HCT116 (cell line): ENCODE measurements around the gene DYNLT2. TPM values are rescaled to one million over a fixed set of nuclear protein-coding genes. Genes with fewer than 3 reads are reported as not detected.

Source experiments
- ATAC-seq: fragments of 200-7000 bp; cut with Tn5 transposase; 2 replicates; pipeline ENCODE4 v1.9.1; 2020; ENCODE audit warnings: mild to moderate bottlenecking, moderate library complexity
- BruUV-seq: library from RNA; stranded (reverse); fragments of 400-500 nt; replicated peaks from 2 replicates; lab custom pipeline; 2021; lab: Mats Ljungman, UMichigan
- CTCF ChIA-PET: fragments of 300-600 bp; sonication (Branson Sonifier 250); formaldehyde crosslinking; loops from one replicate; lab custom pipeline; 2021; ENCODE audit warnings: antibody characterized with exemption; lab: Charles Lee
- POLR2A ChIA-PET: fragments of 300-600, 350-600 bp; sonication (Branson Sonifier 250); formaldehyde crosslinking; loops from one replicate; lab custom pipeline; 2021; ENCODE audit warnings: antibody characterized with exemption; lab: Charles Lee
- RAD21 ChIA-PET, 2 experiments: fragments of 300-600 bp; sonication (Branson Sonifier 250); formaldehyde crosslinking; loops; one replicate each; lab custom pipeline; 2023; ENCODE audit warnings: low total read pairs in 2 of 2; ENCODE audit not compliant: uncharacterized antibody in 2 of 2, unreplicated experiment in 2 of 2, low non-redundant PET in 1 of 2; lab: Charles Lee
- DNase-seq: peaks from one replicate; pipeline ENCODE4 v3.0.0-alpha.2; 2010; ENCODE audit warnings: low read depth, low spot score
- H2AFZ ChIP-seq: fragments of 200-600 bp; shearing (Covaris generic), sonication (generic); 2 replicates; pipeline ENCODE4 v1.6.1; 2017; ENCODE audit warnings: low read depth, mixed run types, mixed read lengths, antibody characterized with exemption, low read length; ENCODE audit not compliant: poor library complexity, severe bottlenecking
- H3K27ac ChIP-seq: 2 replicates; pipeline ENCODE4 v1.5.1; 2012; ENCODE audit warnings: low read depth, low read length
- H3K27me3 ChIP-seq: fragments of 200-600 bp; sonication (generic); 2 replicates; pipeline ENCODE4 v1.6.1; 2016; ENCODE audit warnings: mixed run types, low read length, mixed read lengths; ENCODE audit not compliant: insufficient read depth
- H3K36me3 ChIP-seq, 2 experiments: fragments of 200-500 bp in 1 of 2; fragments of 200-600 bp in 1 of 2; sonication (Bioruptor generic) in 1 of 2; sonication (generic) in 1 of 2; 2 replicates each; pipeline versions ENCODE4 v1.5.1 to v1.6.1; 2014 to 2016; ENCODE audit warnings: low read length in 2 of 2, inconsistent platforms in 1 of 2, mixed read lengths in 1 of 2, mixed run types in 1 of 2; ENCODE audit not compliant: insufficient read depth in 2 of 2, control insufficient read depth in 1 of 2
- H3K4me1 ChIP-seq, 2 experiments: fragments of 200-600 bp in 1 of 2; sonication (generic) in 1 of 2; 2 replicates each; pipeline versions ENCODE4 v1.5.1 to v1.6.1; 2012 to 2017; ENCODE audit warnings: low read length in 2 of 2, inconsistent platforms in 1 of 2, mild to moderate bottlenecking in 1 of 2, mixed read lengths in 1 of 2, mixed run types in 1 of 2, moderate library complexity in 1 of 2; ENCODE audit not compliant: insufficient read depth in 2 of 2, control insufficient read depth in 1 of 2
- H3K4me2 ChIP-seq: fragments of 200-600 bp; sonication (generic); 2 replicates; pipeline ENCODE4 v1.6.1; 2017; ENCODE audit warnings: mixed run types, low read length, mixed read lengths
- H3K4me3 ChIP-seq, 2 experiments: fragments of 200-600 bp in 1 of 2; sonication (generic) in 1 of 2; replicated peaks in 1 of 2; 2 replicates each; pipeline ENCODE4 v1.5.1; 2011 to 2016; ENCODE audit warnings: low read length in 2 of 2, control low read depth in 1 of 2, low read depth in 1 of 2, mild to moderate bottlenecking in 1 of 2, mixed read lengths in 1 of 2, mixed run types in 1 of 2
- H3K79me2 ChIP-seq: fragments of 200-600 bp; sonication (generic); 2 replicates; pipeline ENCODE4 v1.6.1; 2017; ENCODE audit warnings: mild to moderate bottlenecking, mixed run types, low read length, moderate library complexity, mixed read lengths; ENCODE audit not compliant: insufficient read depth
- H3K9ac ChIP-seq: fragments of 200-600 bp; sonication (generic); 2 replicates; pipeline ENCODE4 v1.6.1; 2016; ENCODE audit warnings: low read length, mixed read lengths
- H3K9me2 ChIP-seq: fragments of 200-600 bp; sonication (generic), shearing (Covaris generic); 2 replicates; pipeline ENCODE4 v1.6.1; 2017; ENCODE audit warnings: mixed run types, mild to moderate bottlenecking, moderate library complexity; ENCODE audit not compliant: insufficient read depth
- H3K9me3 ChIP-seq, 2 experiments: fragments of 200-500 bp in 1 of 2; fragments of 200-600 bp in 1 of 2; sonication (Bioruptor generic) in 1 of 2; sonication (generic) in 1 of 2; 2 replicates each; pipeline ENCODE4 v1.6.1; 2014 to 2017; ENCODE audit warnings: low read length in 2 of 2, mixed read lengths in 2 of 2, inconsistent platforms in 1 of 2, low read depth in 1 of 2, mild to moderate bottlenecking in 1 of 2, mixed run types in 1 of 2, moderate library complexity in 1 of 2; ENCODE audit not compliant: control insufficient read depth in 1 of 2, insufficient read depth in 1 of 2
- H4K20me1 ChIP-seq: fragments of 200-600 bp; sonication (generic), shearing (Covaris generic); 2 replicates; pipeline ENCODE4 v1.6.1; 2017; ENCODE audit warnings: mixed run types, mild to moderate bottlenecking, moderate library complexity; ENCODE audit not compliant: insufficient read depth
- CBX3 ChIP-seq: IDR thresholded peaks from 2 replicates; pipeline ENCODE4 v1.6.1; 2012; ENCODE audit warnings: low read depth
- POLR2A ChIP-seq: IDR thresholded peaks from 2 replicates; pipeline ENCODE4 v1.7.0; 2011; ENCODE audit warnings: borderline replicate concordance; ENCODE audit not compliant: insufficient read depth, insufficient read length; ENCODE audit errors: extremely low read depth
- RAD21 ChIP-seq: IDR thresholded peaks from 2 replicates; pipeline ENCODE4 v1.6.1; 2012; ENCODE audit warnings: low read depth, mild to moderate bottlenecking
- intact Hi-C: fragments of 100-400 bp; cut with micrococcal nuclease; formaldehyde crosslinking; loops from 2 replicates; pipeline ENCODE4 v1.10.0; 2022
- total RNA-seq: library from RNA; stranded (reverse); gene quantifications from one replicate; pipeline ENCODE4 v1.2.1, GENCODE V29; 2021; ENCODE audit not compliant: unreplicated experiment
- TF ChIP-seq, protein P1 (sequence below), 3 experiments: fragments of 200-600 bp in 1 of 3; sonication (generic) in 1 of 3; IDR thresholded peaks in 2 of 3; conservative IDR thresholded peaks in 1 of 3; 2 replicates each; pipeline ENCODE4 v1.5.1; 2012 to 2017; ENCODE audit warnings: low read depth in 2 of 3, low read length in 2 of 3, antibody characterized with exemption in 1 of 3, borderline replicate concordance in 1 of 3, control low read depth in 1 of 3, mild to moderate bottlenecking in 1 of 3, mixed read lengths in 1 of 3, mixed run types in 1 of 3, moderate library complexity in 1 of 3; ENCODE audit not compliant: insufficient read depth in 1 of 3

Gene DYNLT2
- total RNA-seq, 1 experiment from 2014 or later = 1.5 TPM

DNA sequence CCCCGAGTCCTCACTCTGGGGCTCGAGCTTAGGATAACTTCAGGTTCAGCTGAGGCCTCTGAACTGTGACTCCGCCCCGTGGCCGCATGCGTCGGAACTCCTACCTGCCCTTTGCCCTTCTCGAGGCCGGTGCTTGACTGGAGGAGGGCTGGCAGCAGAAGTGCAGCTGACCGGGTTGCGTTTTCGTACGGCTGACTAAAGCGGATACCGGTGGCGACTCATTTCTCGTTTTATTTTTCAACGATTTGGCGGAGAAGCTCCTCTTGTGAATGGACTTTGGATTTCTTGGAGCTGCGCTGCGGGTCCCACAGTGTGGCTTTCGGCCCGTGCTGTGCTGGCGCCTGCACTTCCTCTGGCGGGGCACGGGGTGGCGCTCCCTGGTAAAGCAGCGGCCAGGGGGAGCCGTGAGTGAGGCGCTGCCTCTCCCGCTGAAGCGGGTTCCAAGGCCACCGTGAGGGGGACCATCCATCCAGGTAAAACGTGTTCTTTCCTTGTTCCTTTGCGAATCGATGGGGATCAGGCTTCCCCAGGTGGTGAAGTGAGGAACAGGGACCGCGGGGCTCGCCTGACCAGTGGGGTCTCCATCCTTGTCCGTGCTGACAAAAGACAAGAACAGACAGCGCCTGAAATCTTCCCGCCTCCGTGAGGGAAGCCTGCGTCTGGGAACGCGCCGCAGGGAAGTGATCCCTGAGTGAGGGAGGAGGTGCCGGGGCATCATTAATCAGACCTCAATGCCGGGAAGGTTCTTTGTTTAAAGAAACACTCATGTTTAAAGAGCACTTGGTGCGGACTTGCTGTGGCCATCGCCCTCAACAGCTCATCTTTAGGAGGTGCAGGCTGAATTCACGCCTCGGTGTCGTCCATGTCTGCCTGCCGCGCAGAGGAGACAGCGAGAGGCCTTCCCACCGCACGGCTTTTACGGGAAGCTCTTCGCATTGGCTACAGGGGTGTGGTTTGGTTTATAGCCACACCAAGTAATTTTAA lies 38.9 kb upstream of the DYNLT2 start:
- Histone ChIP-seq H3K9me2 (no peaks in the 10 kb centered on the region), H3K9me3 (no peaks in the 10 kb centered on the region), H2AFZ (peak overlapping the region; percentile 95), H3K4me3 (peak overlapping the region; percentile 41 to 58), H3K36me3 (no peaks in the 10 kb centered on the region), H3K4me1 (peaks cover 0 to 16% of the 10 kb centered on the region in 2 experiments; a peak in 3 of 4 replicates), H3K9ac (peak overlapping the region; percentile 37), H3K4me2 (peak overlapping the region; percentile 82), H3K27ac (no peak overlapping the region), H3K27me3 (no peaks in the 10 kb centered on the region; the same call in 1 of the 2 replicates), H3K79me2 (no peaks in the 10 kb centered on the region), H4K20me1 (no peaks in the 10 kb centered on the region)
- ChIA-PET POLR2A (no interaction called here), RAD21 (interaction anchor here in 1 of 2 experiments (1.0 kb wide), 1 partner anchor 727 kb away, joined by 3 read pairs; no protein-coding TSS in a partner anchor), CTCF (interaction anchor here (0.6 to 2.4 kb wide), 10 partner anchors 11 to 833 kb away, joined by 3 to 14 read pairs (median 4); no protein-coding TSS in a partner anchor)
- ATAC-seq (peak; percentile 96), DNase-seq (peak; percentile 35)
- intact Hi-C loops = loop anchor here (1.0 to 10.0 kb wide), 4 partner anchors 515 to 833 kb away; partner anchors contain the start of gene FAM120B
- no peak for TF ChIP-seq POLR2A
- peak; percentile 31; the same call in 1 of the 2 replicates for TF ChIP-seq CBX3
- TF ChIP-seq, protein P1, sequence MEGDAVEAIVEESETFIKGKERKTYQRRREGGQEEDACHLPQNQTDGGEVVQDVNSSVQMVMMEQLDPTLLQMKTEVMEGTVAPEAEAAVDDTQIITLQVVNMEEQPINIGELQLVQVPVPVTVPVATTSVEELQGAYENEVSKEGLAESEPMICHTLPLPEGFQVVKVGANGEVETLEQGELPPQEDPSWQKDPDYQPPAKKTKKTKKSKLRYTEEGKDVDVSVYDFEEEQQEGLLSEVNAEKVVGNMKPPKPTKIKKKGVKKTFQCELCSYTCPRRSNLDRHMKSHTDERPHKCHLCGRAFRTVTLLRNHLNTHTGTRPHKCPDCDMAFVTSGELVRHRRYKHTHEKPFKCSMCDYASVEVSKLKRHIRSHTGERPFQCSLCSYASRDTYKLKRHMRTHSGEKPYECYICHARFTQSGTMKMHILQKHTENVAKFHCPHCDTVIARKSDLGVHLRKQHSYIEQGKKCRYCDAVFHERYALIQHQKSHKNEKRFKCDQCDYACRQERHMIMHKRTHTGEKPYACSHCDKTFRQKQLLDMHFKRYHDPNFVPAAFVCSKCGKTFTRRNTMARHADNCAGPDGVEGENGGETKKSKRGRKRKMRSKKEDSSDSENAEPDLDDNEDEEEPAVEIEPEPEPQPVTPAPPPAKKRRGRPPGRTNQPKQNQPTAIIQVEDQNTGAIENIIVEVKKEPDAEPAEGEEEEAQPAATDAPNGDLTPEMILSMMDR (IDR thresholded peaks at IDR 0.05 in 2 of 3, conservative IDR thresholded peaks at IDR 0.05 in 1 of 3; ENCODE audit: borderline replicate concordance in 1 of 3, insufficient read depth in 1 of 3, low read depth in 2 of 3, low read length in 2 of 3) = peak; percentile 94 to 97 (median 96)
- TF ChIP-seq RAD21 = peak; percentile 97
- no TSS peak for BruUV-seq
